SJCRH30 (cell line): ENCODE measurements around the gene ZGRF1. TPM values are rescaled to one million over a fixed set of nuclear protein-coding genes. Genes with fewer than 3 reads are reported as not detected.

Experiments used
- DNase-seq, 2 experiments: peaks; one replicate each; pipeline ENCODE4 v3.0.0-alpha.2; 2015 to 2020
- H3K27ac ChIP-seq: fragments of 250-450 bp; sonication (Bioruptor Pico); 2 replicates; pipeline ENCODE4 v1.5.1; 2020; ENCODE audit warnings: mild to moderate bottlenecking, moderate library complexity
- H3K27me3 ChIP-seq: fragments of 250-450 bp; sonication (Bioruptor Pico); 2 replicates; pipeline ENCODE4 v1.5.1; 2020; ENCODE audit warnings: mild to moderate bottlenecking, moderate library complexity
- H3K36me3 ChIP-seq: fragments of 250-450 bp; sonication (Bioruptor Pico); 2 replicates; pipeline ENCODE4 v1.5.1; 2020; ENCODE audit warnings: mild to moderate bottlenecking, moderate library complexity
- H3K4me1 ChIP-seq: fragments of 250-450 bp; sonication (Bioruptor Pico); 2 replicates; pipeline ENCODE4 v1.5.1; 2020; ENCODE audit warnings: mild to moderate bottlenecking, moderate library complexity
- H3K4me3 ChIP-seq: fragments of 250-450 bp; sonication (Bioruptor Pico); 2 replicates; pipeline ENCODE4 v1.5.1; 2020; ENCODE audit warnings: mild to moderate bottlenecking, moderate library complexity
- H3K9me3 ChIP-seq: fragments of 250-450 bp; sonication (Bioruptor Pico); replicated peaks from 2 replicates; pipeline ENCODE4 v1.5.1; 2020; ENCODE audit warnings: mild to moderate bottlenecking, moderate library complexity
- total RNA-seq: library from RNA; depleted of rRNA; stranded (reverse); fragments of >200 nt; shearing (Covaris generic); gene quantifications from 2 replicates; pipeline ENCODE4 v1.2.3, GENCODE V29; 2014

Gene ZGRF1
- total RNA-seq, 1 experiment from 2014 or later, result 42.0 TPM

- H3K27me3 ChIP-seq, result peaks cover 5% of the 10 kb centered on the region; the same call in 1 of the 2 replicates
- peaks cover 3% of the 10 kb centered on the region; the same call in 1 of the 2 replicates for H3K4me1 ChIP-seq
- H3K4me3 ChIP-seq, result no peak overlapping the region
- no peaks in the 10 kb centered on the region for H3K9me3 ChIP-seq
- DNase-seq, result no peak
- no peaks in the 10 kb centered on the region for H3K36me3 ChIP-seq
- no peak overlapping the region for H3K27ac ChIP-seq
Measured at GRCh38 chr4:112517911-112518310, 118.8 kb downstream of the ZGRF1 start.

DNA sequence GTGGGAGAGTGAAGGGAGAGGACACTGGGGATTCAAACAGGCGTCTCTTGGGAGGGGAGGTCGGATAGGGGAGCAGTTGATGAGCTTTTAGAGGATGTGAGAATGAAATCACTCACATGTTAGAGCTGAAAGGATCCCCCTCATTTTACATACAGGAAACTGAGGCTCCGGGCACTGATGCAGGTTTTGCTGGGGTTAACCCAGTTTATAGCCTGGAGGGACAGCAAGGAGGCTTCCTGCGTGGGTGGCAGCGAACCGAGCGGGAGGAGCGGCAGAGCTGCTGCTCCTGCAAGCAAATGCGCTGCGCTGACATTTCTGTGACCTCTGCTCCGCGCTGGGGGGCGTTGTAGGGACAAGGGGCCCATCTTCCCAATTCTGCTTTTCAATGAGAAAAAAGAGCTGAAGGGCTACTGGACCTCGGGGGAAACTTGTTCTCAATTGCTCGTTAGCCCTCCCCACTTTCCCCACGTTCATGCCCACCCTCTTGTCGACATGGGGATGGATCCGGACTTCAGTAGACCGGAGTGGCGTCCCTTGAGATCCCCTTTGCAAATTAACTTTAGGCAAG, 119.6 kb downstream of the ZGRF1 start:
- H3K9me3 ChIP-seq, result no peaks in the 10 kb centered on the region
- H3K4me1 ChIP-seq, result peaks cover 3% of the 10 kb centered on the region; the same call in 1 of the 2 replicates
- H3K27ac ChIP-seq, result no peak overlapping the region
- peak overlapping the region; percentile 66 for H3K4me3 ChIP-seq
- peaks cover 5% of the 10 kb centered on the region; the same call in 1 of the 2 replicates for H3K27me3 ChIP-seq
- no peaks in the 10 kb centered on the region for H3K36me3 ChIP-seq
- DNase-seq, result peak; percentile 40 to 48

GRCh38 chr4:112516471-112517066, 120.1 kb downstream of the ZGRF1 start:
- DNase-seq, result peak; percentile 75 to 79
- Histone ChIP-seq H3K4me1 (peaks cover 3% of the 10 kb centered on the region; the same call in 1 of the 2 replicates), H3K27me3 (peaks cover 5% of the 10 kb centered on the region; the same call in 1 of the 2 replicates), H3K27ac (no peak overlapping the region), H3K9me3 (no peaks in the 10 kb centered on the region), H3K36me3 (no peaks in the 10 kb centered on the region), H3K4me3 (peak overlapping the region; percentile 66)

GRCh38 chr4:112516066-112516470, 120.6 kb downstream of the ZGRF1 start, which contains the start of gene NEUROG2:
Gene NEUROG2, minus strand, starts transcription at chr4:112516180. Its CDS starts 705 bp downstream, at chr4:112515475.
- Histone ChIP-seq H3K27ac (no peak within 1 kb of the TSS), H3K27me3 (peaks cover 5% of the 10 kb centered on the region; the same call in 1 of the 2 replicates), H3K4me3 (peak within 1 kb of the TSS; percentile 66), H3K36me3 (no peaks in the 10 kb centered on the region), H3K9me3 (no peaks in the 10 kb centered on the region), H3K4me1 (peaks cover 3% of the 10 kb centered on the region; the same call in 1 of the 2 replicates)
- DNase-seq, result no peak

DNA sequence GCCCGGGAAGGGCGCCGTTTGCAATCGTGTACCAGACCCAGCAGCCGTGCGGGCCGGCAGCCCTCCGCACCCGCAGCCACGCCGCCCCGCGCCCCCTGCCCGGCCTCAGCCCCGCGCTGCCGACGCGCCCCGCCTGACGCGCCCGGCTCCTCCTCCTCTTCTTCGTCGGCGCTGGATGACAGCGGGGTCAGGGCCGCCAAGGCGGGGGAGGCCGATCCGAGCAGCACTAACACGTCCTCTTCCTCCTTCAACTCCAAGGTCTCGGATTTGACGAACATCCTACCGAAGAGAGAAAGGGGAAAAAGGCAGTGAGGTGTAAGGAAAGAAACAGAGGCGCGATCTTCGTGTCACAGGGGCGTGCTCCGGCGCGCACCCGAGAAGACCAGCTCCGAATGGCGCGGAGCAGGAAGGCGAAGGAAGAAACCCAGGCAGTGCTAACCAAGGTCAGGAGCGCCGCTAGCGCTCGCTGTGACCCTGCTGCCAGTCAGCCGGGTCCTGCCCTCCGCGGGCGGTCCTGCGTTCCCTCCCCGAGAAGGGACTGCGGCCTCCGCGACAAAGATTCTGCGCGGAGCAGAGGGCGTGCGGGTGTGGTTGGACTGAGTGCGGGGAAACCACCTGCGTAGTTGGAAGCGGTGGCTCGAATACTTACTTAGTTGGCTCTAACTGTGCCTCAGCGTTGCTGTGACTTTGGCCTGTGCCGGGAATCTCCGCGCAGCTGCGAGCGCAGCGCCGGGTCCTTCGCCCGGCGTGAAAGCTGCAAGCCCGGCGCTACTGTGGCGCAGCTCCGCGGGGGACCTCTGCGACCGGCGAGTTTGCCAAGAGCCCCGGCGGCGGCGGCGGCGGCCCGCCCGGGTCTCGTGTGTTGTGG, 121.3 kb downstream of the ZGRF1 start:
- Histone ChIP-seq H3K27ac (no peak overlapping the region), H3K4me1 (peaks cover 3% of the 10 kb centered on the region; the same call in 1 of the 2 replicates), H3K4me3 (peak overlapping the region; percentile 66), H3K36me3 (no peaks in the 10 kb centered on the region), H3K9me3 (no peaks in the 10 kb centered on the region), H3K27me3 (peaks cover 5% of the 10 kb centered on the region; the same call in 1 of the 2 replicates)
- DNase-seq, result peak; percentile 57 to 67

DNA sequence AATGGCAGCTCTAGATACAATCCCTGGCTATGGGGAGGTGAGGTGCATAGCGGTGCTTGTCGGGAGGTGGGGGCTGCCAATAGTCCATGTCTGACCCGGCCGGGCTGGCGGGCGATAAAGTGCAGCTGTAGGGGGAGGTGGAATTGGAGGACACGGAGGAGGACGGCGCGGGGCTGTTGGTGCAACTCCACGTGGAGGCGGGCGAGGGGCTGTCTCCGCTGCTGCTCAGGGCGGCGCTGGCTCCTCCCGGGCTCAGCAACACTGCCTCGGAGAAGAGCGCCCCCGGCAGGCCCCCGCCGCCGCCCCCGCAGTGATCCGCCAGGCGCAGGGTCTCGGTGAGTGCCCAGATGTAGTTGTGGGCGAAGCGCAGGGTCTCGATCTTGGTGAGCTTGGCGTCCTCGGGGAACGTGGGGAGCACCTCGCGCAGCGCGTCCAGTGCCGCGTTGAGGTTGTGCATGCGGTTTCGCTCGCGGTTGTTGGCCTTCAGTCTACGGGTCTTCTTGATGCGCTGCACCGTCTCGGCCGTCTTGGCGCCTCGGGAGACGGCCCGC, 122.0 kb downstream of the ZGRF1 start:
- H3K4me1 ChIP-seq, result peaks cover 3% of the 10 kb centered on the region; the same call in 1 of the 2 replicates
- peaks cover 5% of the 10 kb centered on the region; the same call in 1 of the 2 replicates for H3K27me3 ChIP-seq
- H3K9me3 ChIP-seq, result no peaks in the 10 kb centered on the region
- no peaks in the 10 kb centered on the region for H3K36me3 ChIP-seq
- peak overlapping the region; percentile 66 for H3K4me3 ChIP-seq
- DNase-seq, result peak; percentile 33 to 47
- H3K27ac ChIP-seq, result no peak overlapping the region

GRCh38 chr4:112513971-112514646, 122.6 kb downstream of the ZGRF1 start:
- H3K9me3 ChIP-seq, result no peaks in the 10 kb centered on the region
- no peaks in the 10 kb centered on the region for H3K36me3 ChIP-seq
- peak overlapping the region; percentile 66 for H3K4me3 ChIP-seq
- H3K27me3 ChIP-seq, result peaks cover 5% of the 10 kb centered on the region; the same call in 1 of the 2 replicates
- peaks cover 3% of the 10 kb centered on the region; the same call in 1 of the 2 replicates for H3K4me1 ChIP-seq
- peak in 1 of 2 experiments; percentile 12 for DNase-seq
- no peak overlapping the region for H3K27ac ChIP-seq

DNA sequence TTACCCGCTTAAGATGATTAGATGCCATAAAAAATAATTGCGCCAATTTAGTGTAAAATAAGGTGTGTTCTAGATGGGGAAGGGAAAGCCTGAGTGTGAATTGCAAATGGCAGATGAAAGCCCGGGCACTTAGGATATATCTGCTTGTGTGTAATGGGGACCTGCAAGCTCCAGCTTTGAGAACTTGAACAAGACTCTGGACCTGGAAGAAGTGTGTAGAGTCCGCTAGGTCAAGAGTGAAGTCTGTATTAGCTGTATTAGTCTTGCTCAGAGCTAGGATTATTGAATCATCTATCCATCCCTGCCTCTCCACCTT, 124.9 kb downstream of the ZGRF1 start:
- H3K36me3 ChIP-seq, result no peaks in the 10 kb centered on the region
- peaks cover 5% of the 10 kb centered on the region; the same call in 1 of the 2 replicates for H3K27me3 ChIP-seq
- no peaks in the 10 kb centered on the region for H3K9me3 ChIP-seq
- DNase-seq, result no peak
- H3K27ac ChIP-seq, result no peak overlapping the region
- no peak overlapping the region for H3K4me3 ChIP-seq
- peaks cover 3% of the 10 kb centered on the region; the same call in 1 of the 2 replicates for H3K4me1 ChIP-seq

GRCh38 chr4:112511093-112511802, 125.5 kb downstream of the ZGRF1 start:
- Histone ChIP-seq H3K36me3 (no peaks in the 10 kb centered on the region), H3K9me3 (no peaks in the 10 kb centered on the region), H3K4me1 (peaks cover 3% of the 10 kb centered on the region; the same call in 1 of the 2 replicates), H3K27me3 (peaks cover 5% of the 10 kb centered on the region; the same call in 1 of the 2 replicates), H3K27ac (no peak overlapping the region), H3K4me3 (no peak overlapping the region)
- DNase-seq, result no peak

- DNase-seq, result no peak
- Histone ChIP-seq H3K36me3 (no peaks in the 10 kb centered on the region), H3K9me3 (no peaks in the 10 kb centered on the region), H3K4me3 (no peak overlapping the region), H3K4me1 (peaks cover 3% of the 10 kb centered on the region; the same call in 1 of the 2 replicates), H3K27ac (no peak overlapping the region), H3K27me3 (peaks cover 5% of the 10 kb centered on the region; the same call in 1 of the 2 replicates)
Measured at GRCh38 chr4:112510291-112511092, 126.2 kb downstream of the ZGRF1 start.

GRCh38 chr4:112509243-112510141, 127.2 kb downstream of the ZGRF1 start:
- DNase-seq, result no peak
- Histone ChIP-seq H3K27ac (no peak overlapping the region), H3K36me3 (no peaks in the 10 kb centered on the region), H3K27me3 (peaks cover 4% of the 10 kb centered on the region), H3K4me3 (no peak overlapping the region), H3K9me3 (no peaks in the 10 kb centered on the region), H3K4me1 (peaks cover 2% of the 10 kb centered on the region; the same call in 1 of the 2 replicates)

GRCh38 chr4:112508356-112508755, 128.4 kb downstream of the ZGRF1 start:
- Histone ChIP-seq H3K36me3 (no peaks in the 10 kb centered on the region), H3K27me3 (peaks cover 3% of the 10 kb centered on the region; the same call in 1 of the 2 replicates), H3K9me3 (no peaks in the 10 kb centered on the region), H3K4me3 (no peak overlapping the region), H3K4me1 (no peaks in the 10 kb centered on the region; the same call in 1 of the 2 replicates), H3K27ac (no peak overlapping the region)
- no peak for DNase-seq
